ENCODE data around the gene SPNS1.

SPNS1 gene

GRCh38 chr16:29029168-29029994 is 54.8 kb downstream of the SPNS1 start:
- TF ChIP-seq CTCF (IDR thresholded peaks at IDR 0.05): no peak
- TF ChIP-seq ZFX (IDR thresholded peaks at IDR 0.05; ENCODE audit: borderline replicate concordance): no peak
- no peak overlapping the region for H3K27ac ChIP-seq

GRCh38 chr16:29030086-29030840 is 55.7 kb downstream of the SPNS1 start:
- TF ChIP-seq ZFX (IDR thresholded peaks at IDR 0.05; ENCODE audit: borderline replicate concordance): no peak
- TF ChIP-seq CTCF (IDR thresholded peaks at IDR 0.05): no peak
- no peak overlapping the region for H3K27ac ChIP-seq
